IMR-90 (cell line): ENCODE results near the gene PRSS33.

Source experiments
- CHD1 ChIP-seq: IDR thresholded peaks from 2 replicates; pipeline ENCODE4 v1.6.1; 2012; ENCODE audit warnings: low read depth, low read length, improper control_type of control experiment
- CTCF ChIP-seq: conservative IDR thresholded peaks from 2 replicates; pipeline ENCODE4 v1.5.1; 2012; ENCODE audit warnings: mild to moderate bottlenecking, low read depth, low read length, improper control_type of control experiment
- POLR2A ChIP-seq: IDR thresholded peaks from 2 replicates; pipeline ENCODE4 v1.6.1; 2012; ENCODE audit warnings: mild to moderate bottlenecking, low read depth, low read length
- TF ChIP-seq, protein P1 (sequence below): fragments of 150-350 bp; IDR thresholded peaks from 2 replicates; pipeline ENCODE4 v1.6.1; 2016; ENCODE audit warnings: low read depth, mild to moderate bottlenecking, low read length, moderate library complexity, borderline replicate concordance

GRCh38 chr16:2779151-2779920 lies 8.0 kb downstream of the PRSS33 start:
- TF ChIP-seq, protein P1, sequence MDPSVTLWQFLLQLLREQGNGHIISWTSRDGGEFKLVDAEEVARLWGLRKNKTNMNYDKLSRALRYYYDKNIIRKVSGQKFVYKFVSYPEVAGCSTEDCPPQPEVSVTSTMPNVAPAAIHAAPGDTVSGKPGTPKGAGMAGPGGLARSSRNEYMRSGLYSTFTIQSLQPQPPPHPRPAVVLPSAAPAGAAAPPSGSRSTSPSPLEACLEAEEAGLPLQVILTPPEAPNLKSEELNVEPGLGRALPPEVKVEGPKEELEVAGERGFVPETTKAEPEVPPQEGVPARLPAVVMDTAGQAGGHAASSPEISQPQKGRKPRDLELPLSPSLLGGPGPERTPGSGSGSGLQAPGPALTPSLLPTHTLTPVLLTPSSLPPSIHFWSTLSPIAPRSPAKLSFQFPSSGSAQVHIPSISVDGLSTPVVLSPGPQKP: no peak
- no peak for TF ChIP-seq POLR2A
- no peak for TF ChIP-seq CHD1
- TF ChIP-seq CTCF: no peak
